ENCODE measurements around the gene ABLIM2. TPM values are rescaled to one million over a fixed set of nuclear protein-coding genes. Genes with fewer than 3 reads are reported as not detected.

Gene ABLIM2
- 1.5 and 5.4 TPM in 2 replicates for total RNA-seq

GRCh38 chr4:8158710-8159536, at the start of gene ABLIM2:
TSS of gene ABLIM2 (minus strand) at chr4:8158813. CDS start at chr4:8158689, 124 bp downstream.

GRCh38 chr4:8198906-8199593, 40.4 kb upstream of the ABLIM2 start, which contains the start of gene SH3TC1:
TSS of gene SH3TC1 (plus strand) at chr4:8199290. CDS start at chr4:8205195, 5,905 bp downstream.

GRCh38 chr4:7939377-7940108, 219.1 kb downstream of the ABLIM2 start, which contains the start of gene AFAP1:
TSS of gene AFAP1 (minus strand) at chr4:7939861. CDS start at chr4:7872078, 67,783 bp downstream.

Other genes starting within 250 kb of the ABLIM2 start
- gene AFAP1, start 219.0 kb downstream of the ABLIM2 start, total RNA-seq, result 20.6 and 21.1 TPM in 2 replicates
- 78.8 and 129 TPM in 2 replicates for gene SH3TC1, start 40.5 kb upstream of the ABLIM2 start, total RNA-seq
- gene HTRA3, start 110.9 kb upstream of the ABLIM2 start, total RNA-seq, result 1.0 and 2.2 TPM in 2 replicates

All from dermis lymphatic vessel endothelial cell (primary cell).